AG10803 (cell line): ENCODE measurements around the gene MRPS25.
A peak's percentile ranks its signal among the peaks of the same experiment; 100 is the strongest.

Source experiments
- DNase-seq: peaks from one replicate; pipeline ENCODE4 v3.0.0; 2010; ENCODE audit warnings: low read depth
- H3K4me3 ChIP-seq: 2 replicates; pipeline ENCODE4 v1.5.1; 2011; ENCODE audit warnings: mild to moderate bottlenecking, low read length, control low read depth
- TF ChIP-seq, protein P1 (sequence below): conservative IDR thresholded peaks from 2 replicates; pipeline ENCODE4 v1.5.1; 2011; ENCODE audit warnings: mild to moderate bottlenecking, low read length, control low read depth, inconsistent platforms

MRPS25 gene

DNA sequence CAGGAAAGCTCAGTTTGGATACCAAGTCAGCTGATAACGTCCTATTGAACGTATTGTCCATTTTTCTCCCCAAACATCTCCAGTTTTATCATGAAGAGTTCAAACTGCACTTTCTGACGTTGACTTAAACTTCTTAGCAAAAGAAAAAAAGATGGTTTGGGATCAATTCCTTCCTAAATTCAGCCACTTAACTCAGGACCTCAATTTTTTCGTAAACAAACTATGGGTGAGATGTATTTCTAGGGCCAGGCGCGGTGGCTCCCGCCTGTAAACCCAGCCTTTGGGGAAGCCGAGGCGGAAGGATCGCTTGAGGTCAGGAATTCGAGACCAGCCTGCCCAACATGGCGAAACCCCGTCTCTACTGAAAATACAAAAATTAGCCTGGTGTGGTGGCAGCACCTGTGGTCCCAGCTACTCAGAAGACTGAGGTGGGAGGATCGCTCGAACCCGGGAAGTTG lies 464 bp upstream of the MRPS25 start:
- no peak for DNase-seq
- H3K4me3 ChIP-seq = peak overlapping the region; percentile 90
- TF ChIP-seq, protein P1, sequence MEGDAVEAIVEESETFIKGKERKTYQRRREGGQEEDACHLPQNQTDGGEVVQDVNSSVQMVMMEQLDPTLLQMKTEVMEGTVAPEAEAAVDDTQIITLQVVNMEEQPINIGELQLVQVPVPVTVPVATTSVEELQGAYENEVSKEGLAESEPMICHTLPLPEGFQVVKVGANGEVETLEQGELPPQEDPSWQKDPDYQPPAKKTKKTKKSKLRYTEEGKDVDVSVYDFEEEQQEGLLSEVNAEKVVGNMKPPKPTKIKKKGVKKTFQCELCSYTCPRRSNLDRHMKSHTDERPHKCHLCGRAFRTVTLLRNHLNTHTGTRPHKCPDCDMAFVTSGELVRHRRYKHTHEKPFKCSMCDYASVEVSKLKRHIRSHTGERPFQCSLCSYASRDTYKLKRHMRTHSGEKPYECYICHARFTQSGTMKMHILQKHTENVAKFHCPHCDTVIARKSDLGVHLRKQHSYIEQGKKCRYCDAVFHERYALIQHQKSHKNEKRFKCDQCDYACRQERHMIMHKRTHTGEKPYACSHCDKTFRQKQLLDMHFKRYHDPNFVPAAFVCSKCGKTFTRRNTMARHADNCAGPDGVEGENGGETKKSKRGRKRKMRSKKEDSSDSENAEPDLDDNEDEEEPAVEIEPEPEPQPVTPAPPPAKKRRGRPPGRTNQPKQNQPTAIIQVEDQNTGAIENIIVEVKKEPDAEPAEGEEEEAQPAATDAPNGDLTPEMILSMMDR = no peak

DNA sequence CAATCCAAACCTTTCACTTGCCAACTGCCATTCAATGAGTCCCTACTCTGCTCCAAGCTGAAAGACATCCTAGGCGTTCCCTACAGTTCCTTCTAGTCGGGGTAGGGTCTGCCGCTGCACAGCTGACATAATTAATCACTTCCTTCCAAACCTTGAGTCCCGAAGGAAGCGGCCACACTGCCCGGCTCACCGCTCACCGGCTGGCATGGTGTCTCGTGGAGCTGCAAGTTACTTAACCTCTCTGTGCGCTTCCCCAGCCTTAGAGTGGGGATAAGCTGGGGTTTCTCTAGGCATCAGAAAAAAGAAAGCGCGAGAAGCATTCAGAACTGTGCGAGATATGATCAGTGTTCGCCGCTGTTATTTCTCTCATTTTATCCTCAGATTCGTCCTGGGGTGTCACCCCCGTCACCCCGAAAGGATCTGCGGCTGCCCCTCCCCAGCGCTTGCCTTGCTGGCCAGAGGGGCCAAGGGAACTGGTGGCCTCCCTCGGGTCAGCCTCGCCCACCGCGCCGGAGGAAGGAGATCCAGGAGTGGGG lies 748 bp downstream of the MRPS25 start:
- H3K4me3 ChIP-seq = peak overlapping the region; percentile 90
- peak; percentile 39 for DNase-seq
- TF ChIP-seq, protein P1 = no peak

DNA sequence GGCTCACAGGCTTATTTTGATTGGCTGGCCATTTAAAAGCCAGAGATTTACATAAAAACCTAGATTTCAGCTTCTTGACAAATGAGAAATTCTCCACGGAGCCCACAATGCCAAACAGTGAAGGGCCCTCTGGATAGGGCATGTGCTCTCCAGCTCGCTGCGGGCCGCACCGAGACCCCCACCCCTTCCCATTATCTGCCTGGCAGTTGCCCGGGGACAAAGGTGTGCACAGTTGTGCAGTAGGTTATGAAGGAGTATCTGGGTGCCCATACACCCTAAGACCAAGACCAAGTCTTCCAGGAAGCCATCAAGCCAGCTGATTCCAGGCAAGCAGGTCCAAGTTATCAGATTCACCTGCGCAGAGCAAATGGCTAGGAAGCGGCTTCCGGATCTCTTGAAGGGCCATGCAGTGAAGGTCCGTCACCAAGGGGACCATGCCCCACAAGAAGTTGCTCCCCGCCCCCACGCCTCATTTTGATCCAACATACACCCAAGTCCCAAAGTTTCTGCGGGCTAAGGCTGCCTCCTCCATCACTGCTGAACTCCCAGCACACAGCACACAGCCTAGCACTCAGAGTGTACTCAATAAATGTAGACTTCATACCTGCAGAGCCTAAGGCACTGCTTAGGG lies 1.3 kb downstream of the MRPS25 start:
- TF ChIP-seq, protein P1 = no peak
- DNase-seq = no peak

DNA sequence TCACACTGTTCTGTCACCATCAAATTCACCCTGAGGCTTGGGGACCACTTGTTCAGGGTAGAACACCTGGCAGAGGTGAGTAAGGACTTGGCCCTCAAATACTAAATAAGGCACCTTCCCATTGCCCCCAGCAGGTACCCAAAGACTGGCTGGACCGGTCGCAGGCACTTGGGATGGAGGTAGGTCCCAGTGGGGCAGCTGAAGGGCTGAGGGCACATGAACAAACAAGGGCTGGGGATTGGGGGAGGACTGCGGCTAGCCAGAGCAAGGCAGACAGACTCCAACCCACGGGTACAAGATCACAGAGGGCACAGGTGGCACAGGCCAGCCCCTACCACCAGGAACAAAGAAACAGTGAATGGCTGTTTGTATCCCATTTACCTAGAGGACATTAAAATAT lies 1.9 kb downstream of the MRPS25 start:
- DNase-seq = no peak
- no peak overlapping the region for H3K4me3 ChIP-seq
- TF ChIP-seq, protein P1 = no peak

More for the DNA sequence above, 1.3 kb downstream of the MRPS25 start:
- H3K4me3 ChIP-seq = peak overlapping the region; percentile 90

DNA sequence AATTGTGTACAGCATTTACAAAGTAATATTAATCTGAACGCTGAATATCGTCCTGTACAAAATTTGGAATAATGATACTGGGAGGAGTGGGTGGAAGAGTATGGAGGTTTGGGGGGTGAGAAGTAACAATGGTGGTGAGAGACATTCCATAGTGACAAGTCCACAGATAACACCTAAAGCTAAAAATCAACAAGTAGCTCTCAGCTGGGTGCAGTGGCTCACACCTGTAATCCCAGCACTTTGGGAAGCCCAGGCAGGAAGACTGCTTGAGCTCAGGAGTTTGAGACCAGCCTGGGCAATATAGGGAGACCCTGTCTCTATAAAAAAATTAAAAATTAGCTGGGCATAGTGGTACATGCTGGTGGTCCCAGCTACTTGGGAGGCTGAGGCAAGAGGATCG lies 5.1 kb downstream of the MRPS25 start:
- TF ChIP-seq, protein P1 = no peak
- no peak overlapping the region for H3K4me3 ChIP-seq
- DNase-seq = no peak

DNA sequence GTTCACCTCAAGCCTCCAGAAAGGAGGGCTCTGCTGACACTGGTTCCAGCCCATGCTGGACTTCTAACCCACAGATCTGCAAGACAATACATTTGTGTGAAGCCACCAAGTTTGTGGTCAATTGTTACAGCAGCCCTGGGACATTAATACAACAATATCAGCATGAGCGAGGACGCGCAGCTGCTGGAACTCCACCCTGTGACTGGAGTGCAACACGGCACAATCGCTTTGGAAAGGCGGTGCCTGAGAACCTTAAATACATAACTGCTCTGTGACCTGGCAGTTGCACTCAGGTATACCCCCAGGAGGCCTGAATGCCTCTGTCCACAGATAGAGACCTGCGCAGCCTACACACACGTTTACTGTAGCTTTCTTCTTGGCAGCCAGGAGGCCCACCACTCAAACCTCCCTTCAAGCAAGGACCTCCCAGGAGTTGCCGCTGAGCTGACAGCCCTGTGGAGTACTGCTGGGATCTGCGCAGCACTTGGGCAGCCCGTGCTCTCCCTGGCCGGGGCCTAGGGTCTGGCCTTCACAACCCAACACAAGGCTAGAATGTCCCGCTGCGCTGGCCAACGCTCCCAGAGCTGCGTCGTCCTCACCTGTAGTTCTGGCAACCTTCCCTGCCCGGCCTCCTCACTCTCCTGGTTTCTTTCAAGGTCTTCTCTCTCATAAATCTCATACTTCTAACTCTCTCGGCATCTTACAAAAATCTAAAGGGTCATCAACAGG lies 8.3 kb downstream of the MRPS25 start:
- TF ChIP-seq, protein P1 = no peak
- DNase-seq = no peak
- H3K4me3 ChIP-seq = no peak overlapping the region
